ENCODE data around the gene FOXC1.

Gene FOXC1

GRCh38 chr6:1609648-1610496 lies at the start of gene FOXC1:
Gene FOXC1, plus strand, starts transcription at chr6:1609915. Its CDS starts 531 bp downstream, at chr6:1610446.
- no peak for DNase-seq

- no peak for DNase-seq
Measured at GRCh38 chr6:1560281-1561058, 49.2 kb upstream of the FOXC1 start.

- no peak for DNase-seq
Measured at GRCh38 chr6:1561355-1561754, 48.4 kb upstream of the FOXC1 start.

- DNase-seq, result no peak
Measured at GRCh38 chr6:1562171-1562955, 47.4 kb upstream of the FOXC1 start.

- DNase-seq, result no peak
Measured at GRCh38 chr6:1569377-1569776, 40.3 kb upstream of the FOXC1 start.

- DNase-seq, result no peak
Measured at GRCh38 chr6:1570848-1571247, 38.9 kb upstream of the FOXC1 start.

- DNase-seq, result no peak
Measured at GRCh38 chr6:1572892-1573291, 36.8 kb upstream of the FOXC1 start.

GRCh38 chr6:1574083-1574761 lies 35.5 kb upstream of the FOXC1 start:
- DNase-seq, result no peak

- no peak for DNase-seq
Measured at GRCh38 chr6:1574890-1575209, 34.9 kb upstream of the FOXC1 start.

- no peak for DNase-seq
Measured at GRCh38 chr6:1575210-1576041, 34.3 kb upstream of the FOXC1 start.

GRCh38 chr6:1576166-1576565 lies 33.5 kb upstream of the FOXC1 start:
- DNase-seq, result no peak

- DNase-seq, result no peak
Measured at GRCh38 chr6:1576711-1577110, 33.0 kb upstream of the FOXC1 start.

- no peak for DNase-seq
Measured at GRCh38 chr6:1577146-1577680, 32.5 kb upstream of the FOXC1 start.

GRCh38 chr6:1577896-1578745 lies 31.6 kb upstream of the FOXC1 start:
- DNase-seq, result no peak

GRCh38 chr6:1579096-1579495 lies 30.6 kb upstream of the FOXC1 start:
- DNase-seq, result no peak

- no peak for DNase-seq
Measured at GRCh38 chr6:1580109-1580508, 29.6 kb upstream of the FOXC1 start.

GRCh38 chr6:1580585-1580984 lies 29.1 kb upstream of the FOXC1 start:
- no peak for DNase-seq

GRCh38 chr6:1581120-1581991 lies 28.4 kb upstream of the FOXC1 start:
- no peak for DNase-seq

GRCh38 chr6:1584146-1584545 lies 25.6 kb upstream of the FOXC1 start:
- DNase-seq, result no peak
